Anterior cingulate cortex (tissue), 58 donors: Measurements from ENCODE around the gene CENPT.

ENCODE experiments used
- DNase-seq, 58 donors: peaks; one replicate each; lab custom pipeline; 2025; lab: John Stamatoyannopoulos, UW

Gene CENPT

GRCh38 chr16:67847064-67847861, at the start of gene CENPT:
Gene CENPT, minus strand, starts transcription at chr16:67847693. Its CDS starts 13,834 bp downstream, at chr16:67833859.
- DNase-seq: peak in 27 of 58 donors; percentile 34 to 81 (median 66)

- peak in 10 of 58 donors; percentile 8 to 57 (median 24) for DNase-seq
These were observed 49.7 kb upstream of the CENPT start for GRCh38 chr16:67897231-67897630.

- peak in 2 of 58 donors; percentile 29 to 47 for DNase-seq
These were observed 46.4 kb upstream of the CENPT start for GRCh38 chr16:67893743-67894399.

GRCh38 chr16:67892899-67893742, 45.6 kb upstream of the CENPT start, which contains the start of gene PSKH1:
Gene PSKH1, plus strand, starts transcription at chr16:67893254. Its CDS starts 15,496 bp downstream, at chr16:67908750.
- DNase-seq: peak; percentile 52 to 99 (median 95)

GRCh38 chr16:67892375-67892774, 44.9 kb upstream of the CENPT start:
- DNase-seq: no peak

GRCh38 chr16:67888331-67888730, 40.8 kb upstream of the CENPT start:
- peak in 1 of 58 donors; percentile 16 for DNase-seq

GRCh38 chr16:67886387-67886786, 38.9 kb upstream of the CENPT start:
- DNase-seq: no peak

- DNase-seq: no peak
These were observed 38.5 kb upstream of the CENPT start for GRCh38 chr16:67885976-67886375.

GRCh38 chr16:67885545-67885944, 38.1 kb upstream of the CENPT start:
- no peak for DNase-seq

- peak; percentile 39 to 95 (median 87) for DNase-seq
These were observed 37.2 kb upstream of the CENPT start, which contains the start of gene NRN1L for GRCh38 chr16:67884684-67885083. Gene NRN1L, plus strand, starts transcription at chr16:67884885. Its CDS starts 19 bp downstream, at chr16:67884904.

- peak in 32 of 58 donors; percentile 3 to 68 (median 18) for DNase-seq
These were observed 36.4 kb upstream of the CENPT start for GRCh38 chr16:67883872-67884261.

GRCh38 chr16:67883146-67883871, 35.8 kb upstream of the CENPT start:
- DNase-seq: peak in 6 of 58 donors; percentile 5 to 28 (median 14)

GRCh38 chr16:67882374-67883145, 35.1 kb upstream of the CENPT start:
- peak in 53 of 58 donors; percentile 18 to 91 (median 70) for DNase-seq

GRCh38 chr16:67881621-67882161, 34.2 kb upstream of the CENPT start:
- peak in 36 of 58 donors; percentile 4 to 75 (median 41) for DNase-seq

GRCh38 chr16:67880584-67880983, 33.1 kb upstream of the CENPT start:
- no peak for DNase-seq

- DNase-seq: no peak
These were observed 32.4 kb upstream of the CENPT start for GRCh38 chr16:67879936-67880335.

- no peak for DNase-seq
These were observed 32.0 kb upstream of the CENPT start for GRCh38 chr16:67879462-67879861.

- no peak for DNase-seq
These were observed 31.4 kb upstream of the CENPT start for GRCh38 chr16:67878846-67879245.

- DNase-seq: no peak
These were observed 30.7 kb upstream of the CENPT start for GRCh38 chr16:67878232-67878631.
